Stimulated activated CD4-positive, alpha-beta T cell treated with anti-CD3 and anti-CD28 coated beads, TNF-alpha, amount 100 ng/mL, for 24 hours (primary cell): Measurements from ENCODE around the gene CRTC1.

Experiments
- DNase-seq, 3 experiments: peaks; one replicate each; pipeline ENCODE4 v3.0.0-alpha.2; 2020; ENCODE audit warnings: low read depth in 3 of 3

The CRTC1 gene

GRCh38 chr19:18699403-18700054, 16.0 kb downstream of the CRTC1 start:
- no peak for DNase-seq

GRCh38 chr19:18700501-18701249, 17.2 kb downstream of the CRTC1 start:
- peak; percentile 34 to 63 (median 44) for DNase-seq

- no peak for DNase-seq
Measured at GRCh38 chr19:18701250-18701608, 17.7 kb downstream of the CRTC1 start.

- no peak for DNase-seq
Measured at GRCh38 chr19:18704054-18704453, 20.6 kb downstream of the CRTC1 start.

- DNase-seq, result no peak
Measured at GRCh38 chr19:18704971-18705370, 21.5 kb downstream of the CRTC1 start.

GRCh38 chr19:18708452-18709231, 25.2 kb downstream of the CRTC1 start:
- DNase-seq, result no peak

GRCh38 chr19:18709546-18709945, 26.1 kb downstream of the CRTC1 start:
- no peak for DNase-seq

GRCh38 chr19:18710186-18710585, 26.7 kb downstream of the CRTC1 start:
- DNase-seq, result no peak

- no peak for DNase-seq
Measured at GRCh38 chr19:18710996-18711751, 27.7 kb downstream of the CRTC1 start.

GRCh38 chr19:18711893-18712292, 28.4 kb downstream of the CRTC1 start:
- DNase-seq, result no peak

GRCh38 chr19:18712981-18713380, 29.5 kb downstream of the CRTC1 start:
- no peak for DNase-seq

- DNase-seq, result no peak
Measured at GRCh38 chr19:18713550-18714117, 30.2 kb downstream of the CRTC1 start.

- no peak for DNase-seq
Measured at GRCh38 chr19:18715416-18715815, 31.9 kb downstream of the CRTC1 start.

- no peak for DNase-seq
Measured at GRCh38 chr19:18716857-18717256, 33.4 kb downstream of the CRTC1 start.

- no peak for DNase-seq
Measured at GRCh38 chr19:18717601-18718000, 34.1 kb downstream of the CRTC1 start.

- DNase-seq, result no peak
Measured at GRCh38 chr19:18718015-18718526, 34.6 kb downstream of the CRTC1 start.

GRCh38 chr19:18718846-18719458, 35.5 kb downstream of the CRTC1 start:
- DNase-seq, result no peak

- no peak for DNase-seq
Measured at GRCh38 chr19:18719541-18719940, 36.1 kb downstream of the CRTC1 start.

- DNase-seq, result no peak
Measured at GRCh38 chr19:18723871-18724377, 40.4 kb downstream of the CRTC1 start.

GRCh38 chr19:18725841-18726770, 42.6 kb downstream of the CRTC1 start:
- no peak for DNase-seq
